ENCODE results near the gene GTF3C4. TPM values are rescaled to one million over a fixed set of nuclear protein-coding genes. Genes with fewer than 3 reads are reported as not detected.
A peak's percentile ranks its signal among the peaks of the same experiment; 100 is the strongest.

GTF3C4 gene
- total and polyA plus RNA-seq, 10 of the 15 experiments (the other 5 are each of a cell fraction or from before 2014, with no cell fraction given), result 3.2 to 18.9 (median 8.2) TPM

DNA sequence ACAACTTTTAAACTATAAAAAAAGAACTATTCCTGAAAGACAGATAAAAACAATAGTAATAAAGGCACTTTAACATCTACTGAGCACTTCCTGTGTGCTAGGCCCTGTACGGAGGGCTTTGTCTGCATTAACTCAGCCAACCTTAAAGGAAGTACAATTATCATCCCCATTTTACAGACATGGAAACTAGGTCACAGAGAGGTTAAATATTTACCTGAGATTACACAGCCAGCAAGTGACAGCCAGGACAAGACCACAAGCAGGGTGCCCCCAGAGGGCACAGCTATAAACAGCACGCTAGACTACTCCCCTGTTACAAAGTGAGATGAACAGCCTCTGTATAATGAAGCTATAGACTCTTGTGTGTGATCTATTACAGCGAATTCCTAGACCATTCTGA lies 26.0 kb upstream of the GTF3C4 start:
- BruUV-seq (replicated peaks), result no TSS peak
- in situ Hi-C loops (cut with MboI), result no loop called here

More for the DNA sequence above, 26.0 kb upstream of the GTF3C4 start:
- DNase-seq (ENCODE audit: low read depth, low spot score) (no peak), ATAC-seq (peak; percentile 93), FAIRE-seq (no peak)
- no peak overlapping the region for H3K4me3 ChIP-seq
- no peak overlapping the region for H2AFZ ChIP-seq (ENCODE audit: control insufficient read depth, low read depth, low read length)
- H3K27ac ChIP-seq (ENCODE audit: control insufficient read depth, insufficient read depth), result no peak overlapping the region
- H3K36me3 ChIP-seq (ENCODE audit: control insufficient read depth in 2 of 2, insufficient read depth in 2 of 2, low read length in 1 of 2), result peaks cover 17 to 51% of the 10 kb centered on the region in 2 experiments
- WGBS (ENCODE audit: insufficient coverage, insufficient replicate concordance, low lambda C conversion rate, missing lambda C conversion rate), result 52% methylated on average over 3 of the region's 3 CpGs
- SMC1A ChIA-PET (ENCODE audit: uncharacterized antibody, unreplicated experiment), result no interaction called here
- RAD21 ChIA-PET (ENCODE audit: unreplicated experiment), result no interaction called here
- POLR2A ChIA-PET, result interaction anchor here (1.1 kb wide), 1 partner anchor 25 kb away, joined by 3 read pairs; the partner anchor contains the start of gene DDX31
- no peak overlapping the region for H3K9ac ChIP-seq (ENCODE audit: control insufficient read depth, insufficient read depth, low read length)
- no peak for TF ChIP-seq CREB1 (IDR thresholded peaks at IDR 0.05; ENCODE audit: low read depth)
- TF ChIP-seq, protein P1, sequence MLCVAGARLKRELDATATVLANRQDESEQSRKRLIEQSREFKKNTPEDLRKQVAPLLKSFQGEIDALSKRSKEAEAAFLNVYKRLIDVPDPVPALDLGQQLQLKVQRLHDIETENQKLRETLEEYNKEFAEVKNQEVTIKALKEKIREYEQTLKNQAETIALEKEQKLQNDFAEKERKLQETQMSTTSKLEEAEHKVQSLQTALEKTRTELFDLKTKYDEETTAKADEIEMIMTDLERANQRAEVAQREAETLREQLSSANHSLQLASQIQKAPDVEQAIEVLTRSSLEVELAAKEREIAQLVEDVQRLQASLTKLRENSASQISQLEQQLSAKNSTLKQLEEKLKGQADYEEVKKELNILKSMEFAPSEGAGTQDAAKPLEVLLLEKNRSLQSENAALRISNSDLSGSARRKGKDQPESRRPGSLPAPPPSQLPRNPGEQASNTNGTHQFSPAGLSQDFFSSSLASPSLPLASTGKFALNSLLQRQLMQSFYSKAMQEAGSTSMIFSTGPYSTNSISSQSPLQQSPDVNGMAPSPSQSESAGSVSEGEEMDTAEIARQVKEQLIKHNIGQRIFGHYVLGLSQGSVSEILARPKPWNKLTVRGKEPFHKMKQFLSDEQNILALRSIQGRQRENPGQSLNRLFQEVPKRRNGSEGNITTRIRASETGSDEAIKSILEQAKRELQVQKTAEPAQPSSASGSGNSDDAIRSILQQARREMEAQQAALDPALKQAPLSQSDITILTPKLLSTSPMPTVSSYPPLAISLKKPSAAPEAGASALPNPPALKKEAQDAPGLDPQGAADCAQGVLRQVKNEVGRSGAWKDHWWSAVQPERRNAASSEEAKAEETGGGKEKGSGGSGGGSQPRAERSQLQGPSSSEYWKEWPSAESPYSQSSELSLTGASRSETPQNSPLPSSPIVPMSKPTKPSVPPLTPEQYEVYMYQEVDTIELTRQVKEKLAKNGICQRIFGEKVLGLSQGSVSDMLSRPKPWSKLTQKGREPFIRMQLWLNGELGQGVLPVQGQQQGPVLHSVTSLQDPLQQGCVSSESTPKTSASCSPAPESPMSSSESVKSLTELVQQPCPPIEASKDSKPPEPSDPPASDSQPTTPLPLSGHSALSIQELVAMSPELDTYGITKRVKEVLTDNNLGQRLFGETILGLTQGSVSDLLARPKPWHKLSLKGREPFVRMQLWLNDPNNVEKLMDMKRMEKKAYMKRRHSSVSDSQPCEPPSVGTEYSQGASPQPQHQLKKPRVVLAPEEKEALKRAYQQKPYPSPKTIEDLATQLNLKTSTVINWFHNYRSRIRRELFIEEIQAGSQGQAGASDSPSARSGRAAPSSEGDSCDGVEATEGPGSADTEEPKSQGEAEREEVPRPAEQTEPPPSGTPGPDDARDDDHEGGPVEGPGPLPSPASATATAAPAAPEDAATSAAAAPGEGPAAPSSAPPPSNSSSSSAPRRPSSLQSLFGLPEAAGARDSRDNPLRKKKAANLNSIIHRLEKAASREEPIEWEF (IDR thresholded peaks at IDR 0.05; ENCODE audit: insufficient replicate concordance, low read depth, low read length), result no peak
- no peak for TF ChIP-seq FOXM1 (IDR thresholded peaks at IDR 0.05; ENCODE audit: low read depth, low read length)
- peak; percentile 4 to 42 (median 30); a peak in 3 of 6 replicates for TF ChIP-seq CTCF (IDR thresholded peaks at IDR 0.05 in 2 of 3, conservative IDR thresholded peaks at IDR 0.05 in 1 of 3; ENCODE audit: control insufficient read depth in 2 of 3, extremely low read depth in 1 of 3, insufficient read depth in 1 of 3, low read depth in 3 of 3, low read length in 3 of 3)
- CTCF ChIA-PET, result interaction anchor here (0.8 to 1.9 kb wide), 2 partner anchors 12 to 258 kb away, joined by 3 to 4 read pairs; no protein-coding TSS in a partner anchor
- H3K9me3 ChIP-seq (replicated peaks; ENCODE audit: control insufficient read depth, insufficient read depth, low read length), result no peaks in the 10 kb centered on the region
- no peaks in the 10 kb centered on the region for H3K4me1 ChIP-seq (ENCODE audit: control insufficient read depth, insufficient read depth, low read length)
- H3K4me2 ChIP-seq (ENCODE audit: control insufficient read depth, insufficient read depth), result no peak overlapping the region
- intact Hi-C loops (cut with micrococcal nuclease; ENCODE audit: unreplicated experiment), result no loop called here
- no peaks in the 10 kb centered on the region for H4K20me1 ChIP-seq (ENCODE audit: control insufficient read depth, insufficient read depth)
- H3K27me3 ChIP-seq (replicated peaks in 1 of 2; ENCODE audit: control insufficient read depth in 2 of 2, insufficient read depth in 2 of 2, low read length in 1 of 2), result no peaks in the 10 kb centered on the region
- no peaks in the 10 kb centered on the region for H3K79me2 ChIP-seq (ENCODE audit: control insufficient read depth, insufficient read depth, low read length)
